Measurements from ENCODE around the gene TNS1.

GRCh38 chr2:217837530-217837929 is 165.3 kb downstream of the TNS1 start:
- TF ChIP-seq CTCF (IDR thresholded peaks at IDR 0.05) (no peak), REST (IDR thresholded peaks at IDR 0.05; ENCODE audit: insufficient read depth in 1 of 2, low read depth in 2 of 2, low read length in 1 of 2) (no peak)

All from Panc1 (cell line).